HG03442 (cell line): ENCODE data around the gene DMBT1.

Experiments
- ATAC-seq: cut with Tn5 transposase; IDR thresholded peaks from one replicate; pipeline ENCODE4 v1.9.1; 2021; ENCODE audit warnings: mild to moderate bottlenecking, moderate library complexity; ENCODE audit not compliant: unreplicated experiment

DMBT1 gene

DNA sequence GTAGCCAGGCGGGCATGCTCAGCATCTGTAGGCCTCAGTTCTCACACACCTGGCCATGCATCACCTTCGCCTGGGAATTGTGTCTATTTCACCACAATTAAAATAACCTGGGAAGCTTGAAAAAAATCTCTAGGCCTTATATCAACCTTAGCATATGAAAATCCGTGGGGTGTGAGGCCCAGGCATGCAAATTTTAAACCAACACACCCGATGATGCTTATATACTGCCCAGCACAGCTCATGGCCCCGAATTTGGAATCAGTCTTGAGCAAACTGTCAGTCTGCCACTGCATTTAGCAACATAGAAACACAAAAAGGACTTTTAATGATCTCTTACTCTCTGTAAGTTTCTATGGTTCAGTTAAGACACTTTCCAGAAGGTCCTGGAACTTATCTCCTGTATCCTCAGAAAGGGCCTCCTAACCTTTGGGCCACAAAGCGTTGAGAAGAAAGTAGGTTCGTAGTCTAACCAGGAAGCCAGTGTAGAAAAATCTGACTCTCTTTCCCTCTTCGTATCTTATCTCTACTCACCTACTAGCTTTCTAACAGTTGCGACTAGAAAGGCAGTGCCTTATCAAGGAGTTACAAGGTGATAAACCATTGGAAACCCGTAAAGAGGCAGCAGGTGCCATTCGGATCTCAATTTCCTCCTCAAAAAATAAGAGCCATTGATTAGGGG, 12.0 kb upstream of the DMBT1 start:
- ATAC-seq = no peak

DNA sequence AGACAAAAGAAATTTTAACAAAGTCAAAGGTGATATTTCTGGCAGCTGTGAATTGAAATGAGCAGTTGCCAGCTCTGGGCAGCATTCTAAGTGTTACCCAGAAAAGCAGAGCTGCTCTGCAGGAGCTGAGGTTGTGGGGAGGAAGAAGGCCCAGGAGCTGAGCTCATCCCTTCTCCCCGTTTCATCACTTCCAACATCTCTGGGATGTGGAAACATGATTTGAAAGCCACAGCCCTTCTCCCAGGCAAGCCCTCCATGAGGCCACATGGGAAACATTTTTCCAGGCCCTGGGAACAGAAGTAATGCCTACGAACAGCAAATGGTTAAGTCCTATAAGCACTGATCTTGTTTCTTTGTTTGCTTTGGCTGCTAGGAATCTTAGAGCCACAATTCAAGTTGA, 10.9 kb upstream of the DMBT1 start:
- ATAC-seq = no peak

DNA sequence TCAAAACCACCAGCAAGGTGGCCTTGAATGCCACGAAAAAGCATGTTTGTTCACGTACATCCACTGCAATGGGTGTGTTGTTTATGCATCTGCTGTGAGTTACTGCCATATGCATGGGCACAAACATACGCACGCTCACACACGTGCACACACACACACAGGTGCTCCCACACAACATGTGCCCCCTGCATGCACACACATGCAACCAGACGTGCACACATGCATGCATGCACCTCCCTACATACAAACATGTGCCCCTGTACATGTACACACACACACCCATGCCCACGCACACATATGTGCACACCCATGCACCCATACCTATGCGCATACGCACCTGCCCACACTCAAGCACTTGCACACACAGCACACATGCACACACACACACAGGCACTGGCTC, 10.1 kb upstream of the DMBT1 start:
- ATAC-seq = no peak

DNA sequence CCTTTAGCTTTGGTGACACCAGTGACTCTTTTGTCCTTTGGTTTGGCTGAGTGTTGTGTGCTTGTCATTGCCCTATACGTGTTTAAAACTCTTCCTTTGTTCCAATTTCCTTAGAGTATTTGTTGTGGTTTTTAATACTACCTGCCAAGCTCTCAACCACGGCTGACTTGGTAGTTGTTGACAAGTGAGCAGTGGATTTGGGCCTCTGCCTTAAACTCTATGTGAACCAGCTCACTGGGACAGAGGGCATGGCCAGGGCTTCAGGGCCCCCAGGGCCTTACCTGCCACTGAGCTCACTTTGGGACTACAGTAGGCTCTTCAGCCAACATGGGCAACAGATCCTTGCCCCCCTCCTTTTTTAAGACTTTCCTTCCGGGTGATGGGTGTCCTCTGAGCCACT, 9.6 kb upstream of the DMBT1 start:
- no peak for ATAC-seq

DNA sequence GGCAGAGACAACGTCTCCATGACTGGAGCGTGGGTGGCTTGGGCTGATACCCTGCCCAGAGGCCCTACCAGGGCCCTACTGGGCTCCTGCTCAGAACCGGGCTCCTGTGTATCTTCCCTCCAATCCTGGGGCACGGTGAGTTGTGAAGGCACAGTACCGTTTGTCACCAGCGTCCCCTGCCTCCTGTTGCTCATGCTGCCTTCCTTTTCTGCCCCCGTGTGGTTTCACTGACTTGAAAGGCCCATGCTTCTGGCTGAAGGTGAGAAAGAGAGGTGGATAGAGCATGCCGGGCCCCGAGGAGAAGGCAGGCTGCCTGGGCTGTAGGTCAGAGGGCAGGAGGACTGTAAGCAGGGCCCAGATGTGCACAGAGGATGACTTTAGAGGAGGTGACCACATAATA, 9.1 kb upstream of the DMBT1 start:
- no peak for ATAC-seq

DNA sequence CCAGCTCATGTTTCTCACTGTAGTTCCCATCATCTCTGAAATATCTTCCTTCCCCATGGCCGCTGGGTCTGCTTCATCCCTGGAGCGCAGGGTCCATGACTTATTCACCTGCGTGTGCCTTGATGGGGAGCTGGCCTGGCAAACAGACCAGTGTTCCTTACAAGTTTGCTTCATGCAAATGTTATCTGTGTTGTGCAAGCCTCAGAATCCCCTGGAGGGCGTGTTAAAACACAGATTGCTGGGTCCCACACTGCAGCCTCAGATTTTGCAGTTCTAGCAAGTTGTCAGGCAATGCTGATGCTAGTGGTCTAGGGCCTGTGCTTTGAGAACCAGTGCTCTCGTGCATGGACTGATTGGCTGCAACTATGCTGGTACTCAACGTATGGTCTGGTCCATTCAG, 7.2 kb upstream of the DMBT1 start:
- no peak for ATAC-seq

DNA sequence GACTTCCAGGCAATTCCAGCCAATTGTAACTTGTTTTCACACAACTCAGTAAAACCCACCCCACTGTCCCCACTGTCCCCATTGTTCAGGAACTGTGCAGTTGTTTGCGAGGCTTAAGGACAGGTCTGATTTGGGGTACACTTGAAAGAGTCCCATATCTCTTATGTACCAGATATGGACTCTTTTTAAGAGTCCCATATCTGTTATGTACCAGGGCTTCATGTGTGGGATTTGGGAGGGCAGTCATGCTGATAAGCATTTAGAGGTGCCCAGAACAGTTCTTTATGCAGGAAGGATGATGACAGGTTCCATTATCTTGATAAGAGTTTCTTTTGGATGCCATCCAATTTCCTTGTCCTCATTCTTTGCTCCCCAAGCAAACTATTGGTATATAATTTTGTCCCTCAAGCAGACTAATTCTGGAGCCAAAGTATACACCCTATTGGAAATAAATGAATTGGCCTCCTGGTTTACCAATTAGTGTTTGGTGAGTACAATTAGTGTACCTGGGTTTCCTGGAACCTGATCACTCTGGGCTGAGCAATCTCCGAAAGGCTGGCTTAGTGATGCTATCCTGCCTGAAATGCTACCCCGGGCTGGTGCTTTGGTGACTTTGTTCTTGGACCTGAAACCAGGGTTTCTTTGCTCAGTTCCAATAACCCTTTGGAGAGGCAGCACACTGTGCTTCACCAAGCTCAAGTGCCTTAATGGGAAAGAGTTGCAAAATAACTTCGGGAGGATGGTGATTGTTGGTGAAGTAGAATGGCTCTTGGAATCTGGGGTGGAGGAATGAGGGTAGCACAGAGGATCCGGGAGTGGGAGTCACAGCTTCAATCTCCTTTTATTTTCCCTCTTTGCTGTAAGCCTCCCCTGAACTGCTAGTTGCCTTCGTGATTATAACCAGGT, 6.2 kb upstream of the DMBT1 start:
- no peak for ATAC-seq

DNA sequence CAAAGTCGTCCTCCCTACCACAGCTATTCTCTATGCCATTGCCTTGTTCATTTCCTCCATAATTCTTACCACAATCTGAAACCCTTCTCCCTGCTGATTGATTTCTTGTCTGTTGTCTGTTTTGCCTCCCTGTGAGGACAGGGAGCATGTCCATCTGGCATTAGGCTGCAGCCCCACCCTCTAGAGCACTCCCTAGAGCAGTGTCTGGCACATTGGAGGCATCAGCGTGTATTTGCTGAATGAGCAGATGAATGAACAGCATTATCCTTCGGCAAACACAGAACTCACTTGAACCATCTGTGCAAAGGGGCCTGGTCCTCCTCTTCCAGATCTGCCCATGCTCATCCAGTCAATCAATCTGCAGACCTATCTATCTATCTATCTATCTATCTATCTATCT, 5.1 kb upstream of the DMBT1 start:
- no peak for ATAC-seq

DNA sequence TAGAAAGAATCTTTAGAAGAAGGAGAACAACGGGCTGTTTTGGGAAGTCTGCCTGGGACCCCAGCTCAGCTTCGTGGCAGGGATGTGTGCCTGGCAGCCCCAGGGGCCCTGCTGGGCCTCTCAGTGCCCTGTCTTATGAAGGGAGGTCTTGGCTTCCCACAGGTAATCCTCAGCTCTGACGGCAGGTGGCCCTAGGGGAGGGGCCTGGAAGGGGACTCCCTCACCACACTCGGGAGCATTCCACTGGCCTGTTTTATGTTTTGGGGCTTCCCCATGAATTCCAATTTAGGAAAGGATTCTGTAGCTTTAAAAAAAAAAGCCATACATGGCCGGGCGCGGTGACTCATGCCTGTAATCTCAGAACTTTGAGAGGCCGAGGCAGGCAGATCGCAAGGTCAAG, 3.0 kb upstream of the DMBT1 start:
- no peak for ATAC-seq

DNA sequence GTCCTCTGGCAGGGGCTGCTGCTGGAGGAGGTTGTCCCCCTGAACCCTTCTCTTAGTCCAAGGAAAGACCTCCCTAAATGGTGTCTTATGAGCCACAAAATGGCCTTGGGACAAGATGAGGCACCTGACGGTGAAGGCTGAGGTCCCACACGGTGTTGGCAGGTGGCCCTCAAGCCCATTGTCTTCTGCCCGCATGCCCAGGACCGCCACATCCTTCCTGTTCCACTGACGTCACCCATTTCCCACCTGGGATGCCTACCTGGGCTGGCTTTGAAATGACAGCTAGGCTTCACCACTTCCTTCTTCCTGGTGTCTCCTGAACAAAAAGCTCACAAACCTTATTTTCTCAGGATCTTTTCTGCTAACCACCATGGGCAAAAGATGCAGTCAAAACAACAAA, 2.1 kb upstream of the DMBT1 start:
- no peak for ATAC-seq

DNA sequence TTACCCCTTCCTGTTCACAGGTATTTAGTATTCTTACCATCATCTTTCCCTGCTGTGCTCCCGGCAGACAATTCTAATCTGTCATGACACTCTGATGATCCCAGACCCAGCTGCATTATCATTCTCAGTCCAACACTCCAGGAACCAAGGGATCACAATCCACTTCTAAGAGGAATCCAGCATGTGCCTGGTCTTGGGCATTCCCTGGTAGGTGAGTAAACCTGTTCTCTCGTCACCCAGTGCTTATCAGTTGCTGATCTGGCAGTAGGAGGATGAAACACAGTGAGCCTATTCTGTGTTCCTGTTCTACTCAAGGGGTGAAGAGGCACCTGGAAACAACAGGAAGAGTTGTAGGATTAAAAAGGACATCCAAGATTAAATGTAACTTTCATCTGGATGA, 1.3 kb upstream of the DMBT1 start:
- no peak for ATAC-seq

DNA sequence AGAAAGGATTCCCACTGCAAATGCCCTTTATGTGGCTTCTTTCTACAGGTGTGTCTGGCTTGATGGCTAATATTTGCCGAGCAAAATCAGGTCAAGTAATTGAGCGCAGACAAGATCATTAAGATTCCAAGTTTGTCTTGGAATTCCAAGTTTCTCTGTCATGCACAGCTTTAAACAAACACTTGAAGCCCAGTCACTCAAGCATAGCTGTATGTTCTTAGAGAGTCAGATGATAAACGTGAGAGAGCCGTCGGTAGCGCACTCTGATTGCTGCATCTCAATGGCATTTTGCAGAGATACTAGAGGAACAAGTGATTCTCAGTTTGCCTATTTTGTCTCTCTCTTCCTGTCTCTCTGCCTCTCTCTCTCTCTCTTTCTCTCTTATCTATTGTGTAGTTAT, 658 bp downstream of the DMBT1 start:
- no peak for ATAC-seq

DNA sequence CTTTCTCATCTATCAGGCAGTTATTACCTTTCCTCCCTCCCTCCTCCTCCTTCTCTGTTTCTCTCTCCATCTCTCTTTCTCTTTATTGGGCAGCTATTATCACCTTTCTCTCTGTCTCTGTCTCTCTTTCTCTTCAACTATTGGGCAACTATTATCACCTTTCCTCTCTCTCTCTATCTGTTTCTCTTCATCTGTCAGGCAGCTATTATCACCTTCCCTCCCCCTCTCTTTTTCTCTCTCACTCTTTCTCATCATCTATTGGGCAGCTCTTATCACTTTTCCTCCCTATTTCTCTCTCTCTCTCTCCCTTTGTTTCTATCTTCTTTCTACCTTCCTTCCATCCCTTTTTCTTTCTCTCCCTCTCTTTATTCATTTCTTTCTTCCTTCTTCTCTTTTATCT, 1.2 kb downstream of the DMBT1 start:
- no peak for ATAC-seq

DNA sequence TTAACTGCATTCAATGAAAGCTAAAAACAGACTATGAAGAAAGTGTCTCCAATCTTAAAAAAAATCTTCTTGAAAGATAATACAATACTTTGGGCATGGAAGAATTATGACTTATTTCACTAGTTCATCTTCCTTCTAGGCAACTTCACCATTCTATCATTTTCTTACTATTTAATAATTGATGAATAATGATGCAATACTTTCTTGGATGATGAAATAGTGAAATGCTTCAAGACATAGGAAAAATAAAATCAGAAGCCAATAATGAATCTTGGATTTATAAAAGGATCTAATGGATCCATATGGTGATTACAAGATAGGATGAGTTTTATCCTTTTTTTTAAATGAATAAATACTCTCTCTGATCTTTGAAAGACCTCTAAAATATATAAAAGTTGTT, 4.4 kb downstream of the DMBT1 start:
- ATAC-seq = no peak

DNA sequence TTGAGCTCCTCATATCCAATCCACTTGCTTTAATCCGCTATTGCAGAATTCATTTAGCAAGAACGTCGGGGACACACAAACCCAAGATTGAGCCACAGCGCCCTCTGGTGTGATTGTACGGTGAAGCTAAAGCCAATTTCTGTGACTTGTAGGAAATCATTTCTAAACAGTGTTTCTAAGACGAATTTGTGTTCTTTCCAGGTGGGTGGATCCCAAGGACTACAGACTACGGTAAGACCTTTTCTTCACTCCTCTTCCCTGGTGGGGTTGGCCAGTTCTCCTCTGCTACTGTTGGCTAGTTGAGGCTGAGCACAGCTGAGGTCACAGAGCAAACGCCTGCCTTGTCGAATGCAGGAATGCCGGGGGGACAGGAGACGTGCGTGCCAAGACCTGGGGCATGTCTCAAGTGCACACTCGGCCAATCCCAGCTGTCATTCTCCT, 5.2 kb downstream of the DMBT1 start:
- no peak for ATAC-seq

DNA sequence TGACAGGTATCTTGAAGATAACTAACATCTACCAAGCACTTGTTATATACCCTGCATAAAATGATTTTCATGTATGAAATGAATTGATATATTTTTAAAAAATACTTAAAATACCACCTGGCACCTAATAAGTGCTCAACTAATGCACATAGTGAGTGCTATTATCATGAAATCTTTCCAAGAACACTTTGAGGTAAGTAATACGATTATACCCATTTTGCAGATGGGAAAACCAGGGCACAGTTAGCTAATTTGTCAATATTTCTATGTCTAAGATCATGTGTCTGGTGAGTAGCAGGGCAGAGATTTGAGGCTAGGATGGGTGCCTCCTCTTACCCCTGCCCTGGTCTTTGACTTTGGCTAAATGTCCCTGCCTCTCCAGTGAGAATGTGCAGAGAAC, 6.1 kb downstream of the DMBT1 start:
- no peak for ATAC-seq

DNA sequence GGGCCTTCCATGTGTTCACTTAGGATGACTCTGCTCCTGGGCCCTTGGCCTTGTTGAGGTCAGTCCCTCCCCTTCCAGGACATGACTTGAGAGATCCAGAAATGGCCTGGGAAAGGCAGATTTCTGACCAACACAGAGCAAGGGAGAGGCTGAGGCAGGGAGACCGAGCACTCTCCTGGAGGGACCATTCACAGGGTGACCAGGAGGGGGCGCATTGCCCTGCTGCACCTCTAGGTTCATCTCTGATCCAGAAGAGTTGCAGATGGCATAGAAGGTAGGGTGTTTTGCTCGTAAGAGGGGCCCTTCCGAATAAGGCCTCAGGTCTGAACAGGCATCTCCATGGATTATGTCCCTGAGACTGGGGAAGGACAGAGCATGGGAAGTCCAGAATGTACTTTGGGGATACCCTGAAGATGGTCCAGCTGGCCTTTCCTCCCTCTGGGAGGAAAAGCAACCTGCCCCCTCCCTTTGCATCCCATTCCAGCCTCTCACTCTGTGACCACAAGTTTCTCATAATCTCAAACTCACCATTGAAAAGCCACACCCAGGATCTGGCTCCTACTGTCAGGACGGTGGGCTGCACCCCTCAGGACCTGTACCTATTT, 6.6 kb downstream of the DMBT1 start:
- no peak for ATAC-seq

DNA sequence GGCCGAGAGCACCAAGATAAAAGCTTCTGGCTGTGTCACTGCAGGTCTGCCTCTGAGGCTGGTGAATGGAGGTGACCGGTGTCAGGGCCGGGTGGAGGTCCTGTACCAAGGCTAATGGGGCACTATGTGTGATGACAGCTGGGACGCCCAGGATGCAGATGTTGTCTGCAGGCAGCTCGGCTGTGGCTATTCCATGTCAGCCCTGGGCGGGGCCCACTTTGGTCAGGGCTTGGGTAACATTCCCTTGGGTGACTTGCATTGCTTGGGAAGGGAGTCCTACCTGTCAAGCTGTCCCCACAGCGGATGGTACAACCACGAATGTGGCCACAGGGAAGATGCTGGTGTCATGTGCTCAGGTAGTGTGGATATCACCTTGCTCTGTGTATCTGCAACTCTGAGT, 8.0 kb downstream of the DMBT1 start:
- no peak for ATAC-seq

DNA sequence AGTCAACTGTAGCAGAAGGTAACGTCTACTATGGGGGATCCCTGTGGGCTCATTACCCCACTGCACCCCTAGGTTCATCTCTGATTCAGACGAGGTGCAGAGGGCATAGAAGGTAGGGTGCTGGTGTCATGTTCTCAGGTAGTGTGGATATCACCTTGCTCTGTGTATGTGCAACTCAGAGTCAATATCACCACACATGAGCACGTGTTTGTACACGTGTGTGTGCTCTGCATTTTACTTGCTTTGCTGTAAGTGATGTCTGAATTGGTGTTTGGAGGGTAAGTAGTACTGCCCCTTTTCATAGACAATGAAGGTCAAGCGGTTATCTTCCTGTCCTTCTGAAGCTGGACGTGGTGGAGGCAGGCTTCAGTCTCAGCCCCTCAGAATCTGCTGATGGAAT, 10.4 kb downstream of the DMBT1 start:
- ATAC-seq = no peak

DNA sequence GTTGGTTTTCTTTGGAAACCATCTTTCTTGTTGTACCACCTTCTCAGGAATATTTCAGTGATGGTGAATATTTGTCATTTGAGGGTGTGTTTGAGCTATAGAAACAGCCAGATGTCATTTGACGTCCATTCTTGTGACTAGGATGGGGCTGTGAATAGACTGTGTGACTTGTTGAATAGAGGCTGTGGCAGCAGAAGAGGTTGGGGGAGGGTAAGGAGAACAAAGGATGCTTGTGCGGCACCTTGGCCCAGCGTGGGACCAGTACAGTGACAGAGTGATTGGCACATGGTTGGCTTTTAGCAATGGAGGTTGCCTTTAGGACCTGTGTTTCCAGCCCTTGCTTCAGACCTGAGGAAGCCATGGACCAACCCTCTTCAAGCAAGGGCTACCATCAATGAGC, 11.3 kb downstream of the DMBT1 start:
- no peak for ATAC-seq

DNA sequence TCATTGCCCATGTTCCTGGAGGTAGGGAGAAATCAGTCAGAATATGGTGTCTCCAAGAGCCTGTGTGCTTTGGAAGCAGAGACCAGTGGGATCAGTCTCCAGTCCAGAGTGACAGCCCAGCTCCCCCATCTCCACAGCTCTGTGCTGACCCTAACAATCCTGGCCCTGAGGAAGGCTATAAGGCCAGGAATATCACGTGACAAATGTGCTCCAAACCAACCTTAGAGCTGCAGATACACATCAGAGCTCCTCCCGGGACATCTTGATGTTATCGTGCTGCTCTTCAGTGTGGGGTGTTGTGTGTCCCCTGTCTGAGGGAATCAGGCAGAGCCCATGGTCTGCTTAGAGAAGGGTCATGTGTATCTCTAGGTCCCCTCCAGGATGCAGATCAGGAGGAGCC, 15.2 kb downstream of the DMBT1 start:
- no peak for ATAC-seq

DNA sequence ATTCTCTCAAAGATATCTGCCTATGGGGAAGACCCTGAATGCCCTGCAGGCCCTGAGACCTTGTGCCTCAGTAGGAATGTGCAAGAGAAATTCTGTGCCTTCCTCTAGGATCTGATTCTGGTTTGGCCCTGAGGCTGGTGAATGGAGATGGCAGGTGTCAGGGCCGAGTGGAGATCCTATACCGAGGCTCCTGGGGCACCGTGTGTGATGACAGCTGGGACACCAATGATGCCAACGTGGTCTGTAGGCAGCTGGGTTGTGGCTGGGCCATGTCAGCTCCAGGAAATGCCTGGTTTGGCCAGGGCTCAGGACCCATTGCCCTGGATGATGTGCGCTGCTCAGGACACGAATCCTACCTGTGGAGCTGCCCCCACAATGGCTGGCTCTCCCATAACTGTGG, 15.7 kb downstream of the DMBT1 start:
- ATAC-seq = no peak
